Sciatic nerve (tissue), 2 donors: ENCODE data around the gene CAMK1D. TPM values are rescaled to one million over a fixed set of nuclear protein-coding genes. Genes with fewer than 3 reads are reported as not detected.

ENCODE experiments used
- ATAC-seq: fragments of 200-7000 bp; cut with Tn5 transposase; one replicate; pipeline ENCODE4 v1.9.1; 2020; ENCODE audit warnings: mild to moderate bottlenecking, moderate library complexity
- DNase-seq: peaks from one replicate; pipeline ENCODE4 v3.0.0-alpha.2; 2020; ENCODE audit warnings: low spot score
- intact Hi-C: fragments of 100-400 bp; cut with DNase I; formaldehyde crosslinking; loops from one replicate; pipeline ENCODE4 v1.14.2; 2022
- total RNA-seq: library from RNA; stranded (reverse); fragmentation: NEBNext Ultra II Directional; extraction: Animal tissue kit (Norgen Biotek cat#: 25700); gene quantifications from one replicate; pipeline ENCODE4 v1.2.1, GENCODE V29; 2021
- donor health status: DM: no; HTN: no; CAD: no.
- donor health status: DM: no; HTN: no; CAD: no.

CAMK1D gene
- total RNA-seq, 1 donor from 2014 or later: 27.1 TPM

DNA sequence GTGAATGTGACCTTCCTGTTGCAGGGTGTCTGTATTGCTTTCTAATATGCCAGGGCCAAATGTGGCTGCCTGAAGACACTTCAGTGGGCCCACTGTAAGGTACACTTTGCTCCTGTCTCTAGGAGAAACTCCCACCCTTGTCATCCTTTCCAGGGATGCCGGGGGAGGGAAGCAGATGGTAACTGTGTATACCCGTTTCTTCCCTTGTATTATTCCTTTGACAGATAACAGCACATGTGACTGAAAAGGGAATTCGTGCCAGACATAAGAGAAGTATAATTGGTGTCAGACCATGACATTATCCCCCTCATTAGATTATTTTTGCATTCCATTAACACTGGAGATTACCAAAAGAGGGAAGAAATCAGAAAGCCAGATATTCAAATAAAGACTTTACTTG lies 317.7 kb downstream of the CAMK1D start:
- ATAC-seq (no peak), DNase-seq (no peak)
- intact Hi-C loops: no loop called here

DNA sequence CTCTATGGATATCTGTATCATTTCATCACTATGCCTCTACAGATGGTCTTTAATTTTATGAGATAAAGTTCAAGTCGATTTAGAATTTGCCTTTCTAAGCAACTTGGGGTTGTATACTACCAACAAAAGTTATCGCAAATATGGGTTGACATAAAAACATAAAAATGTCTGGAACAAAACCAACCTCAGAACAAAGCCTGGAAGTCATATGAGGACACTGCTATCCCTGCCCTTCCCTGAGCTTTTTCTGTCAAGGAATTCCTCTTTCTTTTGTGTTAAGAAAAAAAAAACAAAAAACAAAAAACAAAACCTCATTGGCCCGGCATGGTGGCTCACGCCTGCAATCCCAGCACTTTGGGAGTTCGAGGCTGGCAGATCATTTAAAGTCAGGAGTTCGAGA lies 319.3 kb downstream of the CAMK1D start:
- intact Hi-C loops: no loop called here
- no peak for ATAC-seq
- no peak for DNase-seq

DNA sequence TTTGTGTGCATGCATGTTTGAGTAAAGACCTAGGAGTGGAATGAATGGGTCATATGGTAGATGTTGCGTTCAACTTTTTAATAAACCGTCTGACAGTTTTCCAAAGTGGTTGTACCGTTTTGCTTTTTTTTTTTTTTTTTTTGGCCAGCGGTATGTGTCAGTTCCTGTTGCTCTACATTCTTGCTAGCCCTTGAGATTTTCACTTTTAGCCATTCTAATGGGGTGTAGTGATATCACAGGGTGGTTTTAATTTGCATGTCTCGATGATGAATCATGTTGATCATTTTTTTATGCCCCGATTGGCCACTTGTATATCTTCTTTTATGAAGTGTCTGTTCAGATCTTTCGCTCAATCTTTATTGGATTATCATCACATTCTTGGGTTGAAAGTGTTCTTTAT lies 320.7 kb downstream of the CAMK1D start:
- ATAC-seq (no peak), DNase-seq (no peak)
- intact Hi-C loops: no loop called here

DNA sequence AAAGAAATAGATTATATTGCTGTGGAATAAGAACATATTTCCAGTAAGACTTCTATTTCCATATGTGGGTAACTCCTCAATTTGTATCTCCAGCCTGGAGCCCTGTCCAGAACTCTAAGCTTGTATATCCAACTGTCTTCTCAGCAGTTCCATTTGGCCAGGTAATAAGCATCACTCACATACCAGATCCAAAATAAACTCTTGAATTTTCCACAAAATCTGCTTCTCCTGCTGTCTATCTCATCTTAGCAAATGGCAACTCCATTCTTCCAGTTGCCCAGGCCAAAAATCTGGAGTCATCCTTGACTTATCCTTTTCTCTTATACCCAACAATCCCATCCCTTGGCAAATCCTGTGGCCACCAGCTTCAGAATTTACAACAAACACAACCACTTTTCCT lies 325.8 kb downstream of the CAMK1D start:
- DNase-seq: no peak
- intact Hi-C loops: no loop called here
- no peak for ATAC-seq

DNA sequence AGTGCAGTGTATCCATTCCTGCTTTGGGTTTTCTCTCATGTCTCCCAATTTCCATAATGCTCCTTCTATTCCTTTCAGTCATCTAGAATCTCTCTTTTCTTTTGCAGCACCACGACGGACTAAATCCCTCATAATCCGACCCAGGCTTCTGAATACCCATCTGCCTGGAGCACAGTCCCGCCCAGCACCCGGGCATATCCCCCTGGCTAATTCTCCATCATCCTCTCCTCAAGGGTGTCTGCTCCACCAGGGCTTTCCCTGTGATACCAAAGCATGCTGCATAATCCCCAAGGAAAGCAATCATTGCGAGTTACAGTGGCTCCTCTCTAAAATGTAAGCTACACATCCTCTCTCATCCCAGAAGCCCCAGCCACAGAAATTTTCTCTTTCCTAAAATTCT lies 330.3 kb downstream of the CAMK1D start:
- intact Hi-C loops: no loop called here
- ATAC-seq (no peak), DNase-seq (no peak)

DNA sequence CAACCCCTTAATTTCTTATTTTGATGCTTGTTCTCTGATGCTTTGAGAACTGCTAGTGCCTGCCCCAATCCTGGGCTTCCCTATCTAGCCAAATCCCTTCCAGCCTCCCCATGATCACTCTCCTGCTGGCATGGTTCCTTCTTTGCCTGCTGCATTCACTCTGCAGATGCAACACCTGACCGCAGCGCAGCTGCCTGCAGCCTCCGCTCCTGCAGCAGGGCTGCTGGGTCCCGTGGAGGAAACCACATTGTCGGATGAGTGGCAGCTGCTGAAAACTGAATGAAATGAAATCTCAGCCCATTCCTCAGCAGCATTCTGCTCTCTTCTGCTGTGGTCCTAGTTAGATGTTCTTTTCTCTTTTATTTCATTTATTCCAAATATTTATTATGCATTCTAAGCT lies 331.9 kb downstream of the CAMK1D start:
- intact Hi-C loops: no loop called here
- no peak for ATAC-seq
- DNase-seq: no peak

DNA sequence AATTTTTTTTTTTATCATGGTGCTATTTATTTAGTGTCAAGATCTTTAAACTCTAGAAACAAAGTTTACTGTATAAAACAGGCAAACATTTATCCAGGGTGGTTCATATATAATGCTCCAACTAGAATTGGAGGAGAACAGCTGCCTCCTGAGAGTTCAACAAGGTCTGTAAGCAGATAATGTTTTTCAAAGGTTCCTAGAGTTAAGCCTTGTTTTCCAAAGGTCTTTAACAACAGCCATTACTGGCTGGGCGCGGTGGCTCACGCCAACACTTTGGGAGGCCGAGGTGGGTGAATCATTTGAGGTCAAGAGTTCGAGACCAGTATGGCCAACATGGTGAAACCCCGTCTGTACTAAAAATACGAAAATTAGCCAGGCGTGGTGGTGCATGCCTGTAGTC lies 335.4 kb downstream of the CAMK1D start:
- no peak for ATAC-seq
- DNase-seq: no peak
- intact Hi-C loops: no loop called here

DNA sequence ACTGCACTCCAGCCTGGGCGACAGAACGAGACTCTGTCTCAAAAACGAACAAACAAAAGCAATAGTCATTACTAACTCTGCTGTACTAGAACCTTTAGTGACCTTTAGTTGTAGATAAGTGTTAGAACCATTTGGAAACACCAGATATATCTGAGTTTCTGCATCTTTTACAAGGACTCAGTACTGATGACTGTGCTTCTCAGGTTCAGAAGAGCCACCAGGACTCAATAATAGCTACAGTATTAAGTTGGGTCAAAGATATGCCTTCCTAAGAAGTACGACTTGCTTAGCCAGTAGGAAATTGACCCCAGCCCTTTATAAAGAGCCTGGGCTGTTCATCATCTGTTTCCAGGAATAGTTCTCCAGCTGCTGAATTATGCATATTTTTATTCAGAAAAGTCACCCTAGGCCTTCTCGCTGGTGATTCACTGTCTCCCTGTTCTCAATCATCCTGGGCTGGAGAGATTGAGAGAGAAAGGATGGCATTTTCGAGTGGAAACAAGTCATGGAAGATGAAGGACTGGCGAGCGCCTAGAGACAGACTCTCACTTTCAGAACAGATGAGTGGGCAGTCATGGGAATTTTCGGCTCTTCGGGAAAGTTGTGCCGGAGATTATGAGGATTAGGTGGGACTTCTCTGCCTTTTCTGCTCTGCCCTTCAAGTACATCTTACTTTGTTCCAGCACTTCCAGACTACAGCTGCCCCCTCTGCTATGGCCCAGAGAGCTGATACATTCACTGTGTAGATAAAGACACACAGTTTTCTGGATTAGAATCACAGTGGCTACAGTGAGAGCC lies 336.1 kb downstream of the CAMK1D start:
- DNase-seq (no peak), ATAC-seq (no peak)
- intact Hi-C loops: no loop called here

DNA sequence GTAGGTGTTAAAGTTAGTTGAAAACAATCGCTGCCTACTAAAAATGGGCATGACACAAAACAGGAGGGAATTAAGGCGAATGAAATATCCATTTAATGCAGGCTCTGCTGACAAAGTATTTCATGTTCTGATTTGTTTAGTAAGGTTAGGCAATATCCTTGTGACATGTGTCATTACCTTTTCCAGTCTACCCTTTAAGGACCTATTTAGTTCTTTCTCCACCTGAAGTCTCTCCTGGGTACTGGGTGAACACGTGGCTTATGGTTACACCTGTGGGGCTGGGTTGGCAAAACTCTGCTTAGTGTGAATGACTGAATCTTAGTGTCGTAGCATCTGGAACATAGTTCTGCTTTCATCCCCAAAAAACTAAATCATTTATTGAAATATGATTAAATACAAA lies 338.6 kb downstream of the CAMK1D start:
- no peak for ATAC-seq
- intact Hi-C loops: no loop called here
- no peak for DNase-seq

DNA sequence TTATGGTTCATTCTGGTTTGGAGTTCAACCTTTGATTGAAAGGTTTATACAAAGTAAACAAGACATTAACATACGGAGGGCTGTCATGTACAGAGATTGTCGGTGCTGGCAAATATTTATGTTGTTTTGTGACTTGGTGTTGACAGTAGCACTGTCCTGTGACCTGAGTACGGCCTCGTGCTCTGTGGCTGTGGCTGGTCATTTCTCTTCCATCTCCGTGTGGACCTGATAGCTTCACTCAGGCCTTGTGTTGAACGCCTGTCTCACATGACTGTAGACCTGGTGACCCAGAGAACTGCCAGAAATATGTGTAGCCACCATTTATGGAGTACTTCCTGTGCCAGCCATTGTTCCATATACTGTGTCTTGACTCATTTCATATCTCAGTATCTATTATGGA lies 340.5 kb downstream of the CAMK1D start:
- intact Hi-C loops: no loop called here
- no peak for DNase-seq
- no peak for ATAC-seq

DNA sequence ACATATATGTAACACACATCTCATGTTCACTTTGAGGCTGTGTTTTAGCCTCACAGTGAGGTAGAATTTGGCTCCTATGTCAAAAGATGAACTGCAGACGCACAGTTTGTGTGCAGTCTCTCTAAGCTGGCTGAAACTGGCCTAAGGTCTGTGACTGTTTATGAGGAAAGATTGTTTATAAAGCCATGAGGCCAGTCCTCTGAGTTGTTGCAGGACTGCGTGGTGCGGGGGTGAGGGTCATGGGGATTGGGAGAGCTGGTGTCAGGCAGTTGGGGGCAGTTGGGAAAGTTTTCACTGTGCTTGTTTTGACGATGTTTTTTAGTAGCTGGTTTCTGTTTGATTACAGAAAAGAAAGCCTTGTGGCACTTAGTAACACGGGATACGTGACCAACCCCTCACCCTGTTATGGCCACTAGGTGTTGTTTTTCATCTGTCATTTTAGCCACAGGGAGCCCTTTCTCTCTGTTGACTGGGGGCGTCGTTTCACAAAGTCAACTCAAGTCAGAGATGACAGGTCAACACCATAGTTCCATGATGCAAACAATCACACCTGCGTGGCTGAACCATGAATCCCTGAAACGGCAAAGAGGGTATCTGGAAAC lies 341.3 kb downstream of the CAMK1D start:
- DNase-seq: no peak
- no peak for ATAC-seq
- intact Hi-C loops: no loop called here

DNA sequence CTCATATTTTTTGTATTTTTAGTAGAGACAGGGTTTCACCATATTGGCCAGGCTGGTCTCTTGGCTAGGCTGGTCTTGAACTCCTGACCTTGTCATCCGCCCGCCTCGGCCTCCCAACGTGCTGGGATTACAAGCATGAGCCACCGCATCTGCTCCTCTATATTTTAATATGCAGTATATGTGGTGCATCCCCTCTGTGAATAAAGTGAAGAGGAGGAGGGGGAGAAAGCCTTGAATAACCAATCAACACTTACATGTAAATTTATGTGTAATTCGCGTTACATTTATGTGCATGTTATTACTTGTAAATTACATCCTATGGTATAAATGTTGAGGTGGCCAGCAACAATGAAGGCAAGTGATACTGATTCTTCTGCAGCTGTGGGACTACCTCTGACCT lies 342.2 kb downstream of the CAMK1D start:
- ATAC-seq (no peak), DNase-seq (no peak)
- intact Hi-C loops: no loop called here

DNA sequence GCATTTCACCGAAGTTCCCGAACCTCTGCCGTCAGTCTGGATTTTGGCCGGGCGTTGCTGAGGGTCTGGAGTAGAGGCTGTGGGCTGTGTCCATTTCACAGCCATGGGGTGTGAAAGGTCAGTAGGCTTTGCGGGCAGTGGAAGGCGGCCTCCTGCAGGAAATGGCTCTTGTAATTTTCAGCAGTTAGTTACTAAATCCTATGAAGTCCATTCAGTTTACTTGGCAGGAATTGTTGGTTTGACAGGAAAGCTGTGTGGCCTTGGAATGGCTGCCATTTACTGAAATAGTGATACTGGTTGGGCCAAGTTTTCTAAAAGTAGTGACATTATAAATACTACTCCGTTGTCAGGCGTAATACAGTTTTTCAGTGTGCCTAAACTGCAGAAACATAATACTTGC lies 348.4 kb downstream of the CAMK1D start:
- DNase-seq (no peak), ATAC-seq (no peak)
- intact Hi-C loops: no loop called here

DNA sequence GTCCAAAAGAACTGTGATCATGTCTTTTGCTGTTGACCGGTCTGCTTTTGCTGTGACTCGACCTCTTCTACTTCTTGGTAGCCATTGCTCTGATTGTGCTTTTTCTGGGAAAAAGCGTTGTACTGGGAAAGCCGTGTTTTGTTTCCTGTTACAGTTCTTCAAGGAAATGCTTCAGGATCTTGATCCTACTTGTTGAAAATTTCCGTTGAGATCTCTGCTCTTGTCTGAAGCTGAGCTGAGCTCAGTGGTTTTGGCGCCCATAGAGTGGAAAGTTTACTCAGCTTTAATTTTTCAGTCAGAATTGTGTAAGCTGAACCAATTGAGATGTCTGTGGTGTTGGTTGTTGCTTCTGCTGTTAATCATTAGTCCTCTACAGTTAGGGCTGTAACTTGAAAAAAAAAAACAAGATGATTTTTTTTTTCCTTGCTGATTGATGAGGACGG lies 349.9 kb downstream of the CAMK1D start:
- DNase-seq (no peak), ATAC-seq (peak; percentile 91)
- intact Hi-C loops: no loop called here

DNA sequence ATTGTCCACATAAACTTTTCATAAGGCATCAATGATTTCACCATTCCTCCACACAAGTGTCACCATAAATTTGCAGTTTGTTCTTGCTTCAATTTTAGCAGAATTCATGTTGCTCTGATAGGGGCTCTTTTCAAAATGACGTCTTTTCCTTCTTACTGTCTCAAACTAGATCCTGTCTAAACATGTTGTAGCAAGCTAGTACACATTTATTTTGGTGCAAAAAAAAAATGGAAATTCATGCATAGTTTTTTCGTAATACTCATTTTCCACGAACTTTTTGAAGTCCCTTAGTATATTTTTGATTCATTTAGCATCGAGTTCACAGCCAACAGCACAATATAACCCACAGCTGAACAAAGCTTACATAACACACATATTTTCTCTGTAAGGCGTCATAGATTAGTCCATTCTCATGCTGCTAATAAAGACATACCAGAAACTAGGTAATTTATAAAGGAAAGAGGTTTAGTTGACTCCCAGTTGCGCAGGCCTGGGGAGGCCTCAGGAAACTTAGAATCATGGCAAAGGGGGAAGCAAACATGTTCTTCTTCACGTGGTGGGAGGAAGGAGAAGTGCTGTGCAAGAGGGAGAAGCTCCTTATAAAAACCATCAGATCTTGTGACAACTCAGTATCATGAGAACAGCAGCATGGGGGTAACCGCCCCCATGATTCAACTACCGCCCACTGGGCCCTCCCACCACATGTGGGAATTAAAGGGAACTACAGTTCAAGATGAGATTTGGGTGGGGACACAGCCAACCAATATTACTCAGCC lies 350.6 kb downstream of the CAMK1D start:
- intact Hi-C loops: loop anchor here (10.0 kb wide), 1 partner anchor 435 kb away; no protein-coding TSS in a partner anchor
- DNase-seq: no peak
- ATAC-seq: no peak

DNA sequence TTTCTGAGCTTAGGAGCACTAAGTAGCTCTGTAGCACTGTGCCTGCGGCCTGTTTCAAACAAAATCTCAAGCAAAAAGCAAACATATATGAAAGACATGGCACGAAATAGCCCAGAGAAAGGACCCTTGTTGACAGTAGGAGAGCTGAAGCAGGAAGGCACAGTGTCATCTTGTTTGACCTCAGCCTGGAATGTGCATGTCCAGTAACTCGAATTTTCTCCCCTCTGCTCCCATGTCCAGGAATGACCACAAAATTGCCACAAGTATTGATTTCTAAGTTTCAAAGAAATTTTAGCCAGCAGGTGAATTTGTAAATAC lies 351.2 kb downstream of the CAMK1D start:
- DNase-seq (no peak), ATAC-seq (no peak)
- intact Hi-C loops: loop anchor here (10.0 kb wide), 1 partner anchor 436 kb away; no protein-coding TSS in a partner anchor

DNA sequence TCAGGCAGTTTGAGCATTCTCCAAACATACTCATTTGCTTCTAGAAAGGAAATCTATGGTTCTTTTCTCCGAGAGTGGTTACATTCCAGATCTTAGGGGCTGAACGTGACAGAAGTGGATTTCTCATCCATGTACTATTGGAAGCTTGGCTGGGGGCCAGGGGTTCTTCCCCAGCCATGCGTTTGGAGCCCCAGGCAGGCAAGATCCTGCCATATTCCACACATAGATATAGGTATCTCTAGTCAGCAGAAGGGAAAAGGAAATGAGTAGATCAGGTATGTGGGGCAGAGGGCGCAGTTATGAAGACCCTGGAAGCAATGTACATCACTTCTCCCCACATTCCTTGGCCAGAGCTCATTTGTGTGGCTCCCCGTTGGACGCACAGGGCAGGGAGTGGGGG lies 352.3 kb downstream of the CAMK1D start:
- intact Hi-C loops: loop anchor here (10.0 kb wide), 1 partner anchor 437 kb away; no protein-coding TSS in a partner anchor

DNA sequence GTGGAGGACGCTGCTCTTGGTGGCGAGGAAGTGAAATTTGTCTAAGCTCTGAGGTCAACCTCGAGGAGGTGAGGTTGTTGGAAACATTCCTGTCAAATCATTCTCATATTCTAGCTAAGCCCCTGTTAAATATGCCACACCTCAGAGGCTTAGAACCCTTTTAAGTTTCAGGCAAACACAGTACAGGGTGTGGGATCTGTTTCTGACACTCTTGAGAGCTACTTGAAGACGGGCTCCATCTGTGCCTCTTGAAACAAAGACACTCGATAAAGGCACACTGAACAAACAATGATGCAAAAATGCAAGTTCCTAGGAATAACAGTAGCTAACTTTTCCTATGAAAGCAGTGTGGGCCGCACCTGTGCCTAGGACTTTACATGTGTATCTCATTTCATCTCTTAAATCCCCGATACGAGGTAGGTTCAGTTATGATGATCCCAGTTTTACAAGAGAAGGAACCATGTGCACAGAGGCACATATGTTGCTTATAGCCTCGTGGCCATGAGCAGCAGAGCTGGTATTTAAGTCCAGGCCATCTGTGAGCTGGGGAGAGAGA lies 352.9 kb downstream of the CAMK1D start:
- intact Hi-C loops: loop anchor here (10.0 kb wide), 1 partner anchor 437 kb away; no protein-coding TSS in a partner anchor
- no peak for DNase-seq
- no peak for ATAC-seq

More for the DNA sequence above, 352.3 kb downstream of the CAMK1D start:
- ATAC-seq (no peak), DNase-seq (no peak)

DNA sequence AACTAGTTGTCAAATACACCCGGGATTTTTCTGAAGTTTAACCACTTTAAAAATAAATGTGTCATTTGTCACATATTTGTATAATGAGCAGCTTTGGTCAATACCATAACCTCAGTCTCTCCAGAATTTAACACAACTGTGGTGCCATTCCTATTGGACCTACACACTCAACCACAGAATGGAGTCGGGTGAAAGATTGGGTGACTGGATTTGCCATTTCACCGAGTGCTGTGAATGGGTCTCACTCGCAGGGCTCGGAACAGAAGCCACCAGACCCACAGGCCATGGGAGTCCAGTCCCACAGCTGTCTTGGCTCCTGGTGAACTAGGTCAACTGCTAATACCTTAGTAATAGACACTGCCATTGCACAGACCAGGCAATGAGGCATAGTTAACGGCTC lies 353.8 kb downstream of the CAMK1D start:
- DNase-seq: no peak
- intact Hi-C loops: loop anchor here (10.0 kb wide), 1 partner anchor 438 kb away; no protein-coding TSS in a partner anchor
- ATAC-seq: no peak

DNA sequence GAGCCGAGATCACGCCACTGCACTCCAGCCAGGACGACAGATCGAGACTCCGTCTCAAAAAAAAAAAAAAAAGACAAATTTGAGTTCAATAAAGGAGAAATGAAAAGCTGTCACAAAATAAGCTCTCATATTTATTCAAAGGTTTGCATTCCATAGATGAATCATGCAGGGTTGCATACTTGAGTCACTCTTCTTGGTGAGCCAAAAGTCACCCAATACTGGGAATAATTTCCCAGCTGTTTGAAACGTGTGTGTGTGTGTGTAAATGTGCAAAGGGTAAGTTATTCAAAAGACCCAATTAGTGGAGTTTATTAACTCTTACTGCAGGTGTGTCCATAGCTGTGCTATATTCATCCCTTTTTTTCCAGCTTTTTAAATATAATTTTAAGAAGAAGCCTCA lies 354.5 kb downstream of the CAMK1D start:
- intact Hi-C loops: loop anchor here (10.0 kb wide), 1 partner anchor 439 kb away; no protein-coding TSS in a partner anchor
- no peak for DNase-seq
- ATAC-seq: no peak
